K562 treated with DMSO at 1 percent for 12 hours (cell line): ENCODE results near the gene KRT35. TPM values are rescaled to one million over a fixed set of nuclear protein-coding genes. Genes with fewer than 3 reads are reported as not detected.

Source experiments
- total RNA-seq: library from RNA; unstranded; fragments of 300-600 nt; gene quantifications from 2 replicates; pipeline ENCODE4 v1.2.3, GENCODE V29; 2022; ENCODE audit not compliant: insufficient read depth

KRT35 gene
- total RNA-seq, result not detected in 2 replicates

GRCh38 chr17:41481036-41481435 lies at the start of gene KRT35:
Gene KRT35, minus strand, starts transcription at chr17:41481151. Its CDS starts 54 bp downstream, at chr17:41481097.

DNA sequence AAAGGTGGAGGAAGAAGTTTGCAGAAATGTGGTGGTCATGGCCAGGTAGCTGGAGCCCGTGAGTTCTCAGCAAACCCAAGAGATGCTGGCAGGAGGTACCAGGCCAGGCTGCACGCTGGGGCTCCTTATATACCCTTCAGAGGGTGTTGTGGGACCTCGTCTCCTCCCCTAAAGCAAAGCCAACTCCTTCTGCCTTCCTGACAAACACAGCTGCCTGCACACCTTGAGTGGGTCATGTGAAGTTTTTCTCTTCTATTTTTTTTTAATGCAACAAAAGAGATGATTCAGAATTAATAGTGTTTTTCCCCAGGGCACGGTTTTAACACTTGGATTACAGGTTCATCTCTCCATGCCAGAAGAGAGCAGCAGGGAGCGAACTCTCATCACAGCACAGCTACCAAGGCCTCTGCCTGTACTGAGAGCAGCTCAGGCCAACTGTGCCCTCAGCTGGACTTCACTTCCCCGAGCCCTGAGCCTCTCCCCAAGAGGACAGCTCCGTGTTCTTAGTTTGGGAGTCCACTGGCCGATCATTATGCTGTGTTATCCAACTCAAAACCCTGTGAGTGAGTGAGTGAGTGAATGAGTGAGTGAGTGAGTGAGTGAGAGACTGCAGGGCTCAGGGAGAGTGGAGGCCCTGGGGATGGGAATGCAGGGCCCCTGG lies 38.0 kb upstream of the KRT35 start, which contains the start of gene KRT15:
Gene KRT15 (minus strand): TSS at position 102 of the 661 bp plus-strand sequence. CDS start 63 bp downstream, at position 39.

DNA sequence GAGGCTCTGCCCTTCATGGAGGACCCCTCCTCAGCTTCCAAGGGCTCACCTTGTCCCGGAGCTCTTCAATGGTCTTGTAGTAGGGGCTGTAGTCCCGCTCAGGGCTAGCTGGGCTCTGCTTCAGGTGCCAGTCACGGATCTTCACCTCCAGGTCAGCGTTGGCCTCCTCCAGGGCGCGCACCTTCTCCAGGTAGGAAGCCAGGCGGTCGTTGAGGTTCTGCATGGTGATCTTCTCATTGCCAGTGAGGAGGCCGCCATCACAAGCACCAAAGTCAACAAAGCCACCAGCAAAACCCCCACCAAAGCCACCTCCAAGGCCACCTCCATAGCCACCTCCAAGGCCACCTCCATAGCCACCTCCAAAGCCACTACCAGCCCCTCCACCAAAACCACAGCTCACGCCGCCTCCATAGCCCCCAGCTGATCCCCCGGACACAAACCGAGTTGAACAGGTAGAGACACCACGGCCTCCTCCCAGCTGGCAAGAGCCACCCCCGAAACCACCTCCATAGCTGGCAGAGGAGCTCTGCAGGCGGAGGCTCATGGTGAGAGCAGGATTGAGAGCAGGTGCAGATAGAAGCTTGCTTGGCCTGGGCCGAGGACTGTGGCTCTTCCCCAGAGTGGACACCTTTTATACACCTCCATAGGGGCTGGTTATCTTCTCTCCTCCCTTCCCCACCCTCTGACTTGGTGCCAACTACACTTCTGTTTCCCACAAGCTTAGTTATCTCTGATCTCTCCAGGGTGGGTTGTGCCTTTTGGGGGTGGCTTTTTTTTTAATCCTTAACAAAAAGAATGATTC lies 24.3 kb upstream of the KRT35 start, which contains the start of gene KRT13:
Gene KRT13 (minus strand): TSS at position 606 of the 802 bp plus-strand sequence. CDS start 62 bp downstream, at position 544.

DNA sequence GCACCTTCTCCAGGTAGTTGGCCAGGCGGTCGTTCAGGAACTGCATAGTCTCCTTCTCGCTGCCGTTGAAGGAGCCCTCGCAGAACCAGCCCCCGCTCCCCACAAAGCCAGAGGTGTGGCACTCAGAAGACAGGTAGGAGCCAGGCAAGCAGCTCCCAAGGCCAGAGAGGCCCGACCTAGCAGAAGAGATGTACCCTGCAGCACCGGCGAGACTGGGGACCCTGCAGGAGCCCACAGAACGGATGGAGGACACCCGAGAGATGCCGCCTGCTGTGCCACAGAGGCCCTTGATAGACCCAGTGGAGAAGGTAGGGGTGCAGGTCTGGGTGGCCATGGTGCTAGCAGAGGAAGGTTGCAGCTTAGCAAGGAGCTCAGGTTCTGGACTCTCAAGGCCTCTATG lies 8.6 kb upstream of the KRT35 start, which contains the start of gene KRT36:
Gene KRT36 (minus strand): TSS at position 380 of the 400 bp plus-strand sequence. CDS start 46 bp downstream, at position 334.

GRCh38 chr17:41466988-41467387 lies 14.0 kb downstream of the KRT35 start, which contains the start of gene KRT32:
Gene KRT32, minus strand, starts transcription at chr17:41467386. Its CDS starts 61 bp downstream, at chr17:41467325.

GRCh38 chr17:41440531-41441033 lies 40.4 kb downstream of the KRT35 start, which contains the start of gene KRT38:
Gene KRT38, minus strand, starts transcription at chr17:41440983. Its CDS starts 62 bp downstream, at chr17:41440921.

Other genes with a start within 250 kb of the KRT35 start
- gene KRTAP9-3, start 248.7 kb downstream of the KRT35 start, total RNA-seq, result not detected in 2 replicates
- not detected in 2 replicates for gene KRTAP9-8, start 243.2 kb downstream of the KRT35 start, total RNA-seq
- not detected in 2 replicates for gene KRTAP9-4, start 231.5 kb downstream of the KRT35 start, total RNA-seq
- gene KRTAP9-9, start 225.8 kb downstream of the KRT35 start, total RNA-seq, result not detected in 2 replicates
- not detected in 2 replicates for gene KRTAP9-6, start 215.8 kb downstream of the KRT35 start, total RNA-seq
- gene KRTAP9-7, start 205.5 kb downstream of the KRT35 start, total RNA-seq, result not detected in 2 replicates
- gene KRTAP29-1, start 178.3 kb downstream of the KRT35 start, total RNA-seq, result not detected in 2 replicates
- not detected in 2 replicates for gene KRTAP16-1, start 171.8 kb downstream of the KRT35 start, total RNA-seq
- not detected in 2 replicates for gene KRTAP17-1, start 165.4 kb downstream of the KRT35 start, total RNA-seq
- gene KRT33A, start 130.3 kb downstream of the KRT35 start, total RNA-seq, result not detected in 2 replicates
- not detected in 2 replicates for gene KRT33B, start 111.3 kb downstream of the KRT35 start, total RNA-seq
- gene KRT34, start 98.8 kb downstream of the KRT35 start, total RNA-seq, result not detected in 2 replicates
- not detected in 2 replicates for gene KRT31, start 83.5 kb downstream of the KRT35 start, total RNA-seq
- gene KRT37, start 56.6 kb downstream of the KRT35 start, total RNA-seq, result not detected in 2 replicates
- not detected in 2 replicates for gene KRT38, start 40.2 kb downstream of the KRT35 start, total RNA-seq
- gene KRT32, start 13.8 kb downstream of the KRT35 start, total RNA-seq, result not detected in 2 replicates
- gene KRT36, start 8.8 kb upstream of the KRT35 start, total RNA-seq, result not detected in 2 replicates
- not detected in 2 replicates for gene KRT13, start 24.5 kb upstream of the KRT35 start, total RNA-seq
- 0.81 TPM in 1 of 2 replicates, not detected in the other for gene KRT15, start 37.7 kb upstream of the KRT35 start, total RNA-seq
- gene KRT19, start 47.2 kb upstream of the KRT35 start, total RNA-seq, result 152 and 220 TPM in 2 replicates
- gene KRT9, start 90.9 kb upstream of the KRT35 start, total RNA-seq, result not detected in 2 replicates
- not detected in 2 replicates for gene KRT14, start 105.7 kb upstream of the KRT35 start, total RNA-seq
- not detected in 2 replicates for gene KRT16, start 131.6 kb upstream of the KRT35 start, total RNA-seq
- not detected in 2 replicates for gene KRT17, start 143.4 kb upstream of the KRT35 start, total RNA-seq
- 1,324 and 1,369 TPM in 2 replicates for gene EIF1, start 207.7 kb upstream of the KRT35 start, total RNA-seq
- gene GAST, start 231.2 kb upstream of the KRT35 start, total RNA-seq, result not detected in 2 replicates